OCI-LY3 (cell line): ENCODE results near the gene AGER.

Experiments
- H2AFZ ChIP-seq: fragments of 200-600, 300-600 bp; shearing (Covaris generic); 2 replicates; pipeline ENCODE4 v1.6.0; 2014; ENCODE audit warnings: antibody characterized with exemption, low read depth, low read length
- H3K27ac ChIP-seq: fragments of 200-600, 300-600 bp; sonication (generic); 2 replicates; pipeline ENCODE4 v1.5.1; 2014; ENCODE audit warnings: mild to moderate bottlenecking, low read length, moderate library complexity, mixed read lengths
- H3K27me3 ChIP-seq: fragments of 200-600, 300-600 bp; sonication (generic); 2 replicates; pipeline ENCODE4 v1.6.1; 2014; ENCODE audit warnings: low read depth, low read length, mixed read lengths
- H3K36me3 ChIP-seq: fragments of 200-600, 300-600 bp; sonication (generic); replicated peaks from 2 replicates; pipeline ENCODE3; 2014; ENCODE audit warnings: low read depth, low read length, mixed read lengths
- H3K4me1 ChIP-seq: fragments of 300-600, 200-600 bp; sonication (generic); 2 replicates; pipeline ENCODE4 v1.6.1; 2014; ENCODE audit warnings: low read length, mixed read lengths
- H3K4me2 ChIP-seq: fragments of 200-600, 300-600 bp; sonication (generic); 2 replicates; pipeline ENCODE4 v1.6.1; 2014; ENCODE audit warnings: low read length, mixed read lengths
- H3K4me3 ChIP-seq: fragments of 300-600, 200-600 bp; sonication (generic); 2 replicates; pipeline ENCODE4 v1.5.1; 2014; ENCODE audit warnings: antibody characterized with exemption, mild to moderate bottlenecking, low read length, moderate library complexity
- H3K79me2 ChIP-seq: fragments of 300-600, 200-600 bp; shearing (Covaris generic); 2 replicates; pipeline ENCODE4 v1.6.1; 2014; ENCODE audit warnings: mild to moderate bottlenecking, low read length, mixed read lengths
- H3K9ac ChIP-seq: fragments of 300-600, 200-600 bp; shearing (Covaris generic); 2 replicates; pipeline ENCODE4 v1.6.0; 2014; ENCODE audit warnings: mild to moderate bottlenecking, low read length, moderate library complexity
- H3K9me3 ChIP-seq: fragments of 200-600, 300-600 bp; shearing (Covaris generic); 2 replicates; pipeline ENCODE4 v1.6.1; 2014; ENCODE audit warnings: low read length, mixed read lengths; ENCODE audit not compliant: insufficient read depth
- H4K20me1 ChIP-seq: fragments of 200-600, 300-600 bp; sonication (generic); 2 replicates; pipeline ENCODE4 v1.6.1; 2016; ENCODE audit warnings: low read length, mixed read lengths; ENCODE audit not compliant: insufficient read depth
- CTCF ChIP-seq: fragments of 200-600, 300-600 bp; sonication (generic); IDR thresholded peaks from 2 replicates; pipeline ENCODE4 v1.5.1; 2014; ENCODE audit warnings: antibody characterized with exemption, low read length, low read depth
- EZH2phosphoT487 ChIP-seq: fragments of 200-600 bp; shearing (Covaris generic); IDR thresholded peaks from 2 replicates; pipeline ENCODE4 v1.6.1; 2018; ENCODE audit warnings: antibody characterized with exemption, mixed run types, low read depth

Gene AGER

GRCh38 chr6:32222333-32223230 is 38.5 kb upstream of the AGER start:
- Histone ChIP-seq H3K27me3 (no peaks in the 10 kb centered on the region), H3K36me3 (peaks cover 2% of the 10 kb centered on the region), H4K20me1 (no peaks in the 10 kb centered on the region), H2AFZ (no peak overlapping the region), H3K4me1 (peaks cover 65% of the 10 kb centered on the region), H3K79me2 (no peaks in the 10 kb centered on the region), H3K4me2 (peak overlapping the region; percentile 82), H3K9ac (peak overlapping the region; percentile 72), H3K27ac (peak overlapping the region; percentile 89), H3K4me3 (peak overlapping the region; percentile 74), H3K9me3 (no peaks in the 10 kb centered on the region)
- TF ChIP-seq CTCF (no peak), EZH2phosphoT487 (no peak)

GRCh38 chr6:32220021-32220420 is 36.0 kb upstream of the AGER start:
- H3K27ac ChIP-seq, result no peak overlapping the region
- peaks cover 39% of the 10 kb centered on the region for H3K4me1 ChIP-seq
- no peak overlapping the region for H3K4me2 ChIP-seq
- no peak for TF ChIP-seq EZH2phosphoT487
- no peak for TF ChIP-seq CTCF
- no peak overlapping the region for H2AFZ ChIP-seq
- H3K36me3 ChIP-seq, result peaks cover 2% of the 10 kb centered on the region
- H3K4me3 ChIP-seq, result no peak overlapping the region
- H3K27me3 ChIP-seq, result no peaks in the 10 kb centered on the region
- H4K20me1 ChIP-seq, result no peaks in the 10 kb centered on the region
- H3K9ac ChIP-seq, result no peak overlapping the region
- no peaks in the 10 kb centered on the region for H3K9me3 ChIP-seq
- no peaks in the 10 kb centered on the region for H3K79me2 ChIP-seq

GRCh38 chr6:32218167-32218566 is 34.1 kb upstream of the AGER start:
- H3K27ac ChIP-seq, result no peak overlapping the region
- H3K79me2 ChIP-seq, result no peaks in the 10 kb centered on the region
- H3K36me3 ChIP-seq, result peaks cover 2% of the 10 kb centered on the region
- no peak overlapping the region for H3K4me3 ChIP-seq
- H3K9me3 ChIP-seq, result no peaks in the 10 kb centered on the region
- no peak for TF ChIP-seq EZH2phosphoT487
- no peak overlapping the region for H3K4me2 ChIP-seq
- H3K27me3 ChIP-seq, result no peaks in the 10 kb centered on the region
- peaks cover 22% of the 10 kb centered on the region for H3K4me1 ChIP-seq
- H3K9ac ChIP-seq, result no peak overlapping the region
- no peak overlapping the region for H2AFZ ChIP-seq
- H4K20me1 ChIP-seq, result no peaks in the 10 kb centered on the region

- no peak overlapping the region for H3K9ac ChIP-seq
- TF ChIP-seq EZH2phosphoT487 (no peak), CTCF (no peak)
- no peak overlapping the region for H3K4me3 ChIP-seq
- no peaks in the 10 kb centered on the region for H3K9me3 ChIP-seq
- H2AFZ ChIP-seq, result no peak overlapping the region
- no peaks in the 10 kb centered on the region for H3K27me3 ChIP-seq
- H3K27ac ChIP-seq, result no peak overlapping the region
- no peaks in the 10 kb centered on the region for H3K79me2 ChIP-seq
- peaks cover 10% of the 10 kb centered on the region for H3K4me1 ChIP-seq
- no peaks in the 10 kb centered on the region for H4K20me1 ChIP-seq
- H3K4me2 ChIP-seq, result no peak overlapping the region
- H3K36me3 ChIP-seq, result peaks cover 2% of the 10 kb centered on the region
Observed at GRCh38 chr6:32216998-32217397, 32.9 kb upstream of the AGER start.
